ENCODE measurements around the gene SLC9B2.

The SLC9B2 gene

GRCh38 chr4:103099691-103100392 is 23.3 kb upstream of the SLC9B2 start, which contains the start of gene BDH2 (continued):
- TF ChIP-seq ZNF391 (tag by site-specific recombination; IDR thresholded peaks at IDR 0.05; ENCODE audit: borderline replicate concordance, low read depth) (no peak), GLIS2 (tag by site-specific recombination; IDR thresholded peaks at IDR 0.05) (no peak), ZFP69B (tag by site-specific recombination; IDR thresholded peaks at IDR 0.05) (no peak), OSR2 (tag by site-specific recombination; IDR thresholded peaks at IDR 0.05) (no peak), CTCF (tag by site-specific recombination; IDR thresholded peaks at IDR 0.05) (peak; percentile 53; the same call in 1 of the 2 replicates), ZNF571 (tag by site-specific recombination; IDR thresholded peaks at IDR 0.05) (no peak), ZBTB17 (tag by site-specific recombination; IDR thresholded peaks at IDR 0.05) (peak; percentile 85), ZNF654 (tag by site-specific recombination; IDR thresholded peaks at IDR 0.05; ENCODE audit: low read depth) (peak; percentile 91), ZNF362 (tag by site-specific recombination; IDR thresholded peaks at IDR 0.05) (no peak), ZNF184 (tag by site-specific recombination; IDR thresholded peaks at IDR 0.05) (no peak), SP3 (tag by site-specific recombination; IDR thresholded peaks at IDR 0.05) (no peak), PBX3 (CRISPR knock-in tag; IDR thresholded peaks at IDR 0.05) (no peak), ZNF624 (tag by site-specific recombination; IDR thresholded peaks at IDR 0.05) (no peak), ZNF664 (tag by site-specific recombination; IDR thresholded peaks at IDR 0.05) (no peak), HOXA7 (CRISPR knock-in tag; IDR thresholded peaks at IDR 0.05; ENCODE audit: borderline replicate concordance) (no peak)
- TF ChIP-seq, protein P1, sequence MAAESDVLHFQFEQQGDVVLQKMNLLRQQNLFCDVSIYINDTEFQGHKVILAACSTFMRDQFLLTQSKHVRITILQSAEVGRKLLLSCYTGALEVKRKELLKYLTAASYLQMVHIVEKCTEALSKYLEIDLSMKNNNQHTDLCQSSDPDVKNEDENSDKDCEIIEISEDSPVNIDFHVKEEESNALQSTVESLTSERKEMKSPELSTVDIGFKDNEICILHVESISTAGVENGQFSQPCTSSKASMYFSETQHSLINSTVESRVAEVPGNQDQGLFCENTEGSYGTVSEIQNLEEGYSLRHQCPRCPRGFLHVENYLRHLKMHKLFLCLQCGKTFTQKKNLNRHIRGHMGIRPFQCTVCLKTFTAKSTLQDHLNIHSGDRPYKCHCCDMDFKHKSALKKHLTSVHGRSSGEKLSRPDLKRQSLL (tag by site-specific recombination; IDR thresholded peaks at IDR 0.05) = peak; percentile 81
- TF ChIP-seq, protein P2, sequence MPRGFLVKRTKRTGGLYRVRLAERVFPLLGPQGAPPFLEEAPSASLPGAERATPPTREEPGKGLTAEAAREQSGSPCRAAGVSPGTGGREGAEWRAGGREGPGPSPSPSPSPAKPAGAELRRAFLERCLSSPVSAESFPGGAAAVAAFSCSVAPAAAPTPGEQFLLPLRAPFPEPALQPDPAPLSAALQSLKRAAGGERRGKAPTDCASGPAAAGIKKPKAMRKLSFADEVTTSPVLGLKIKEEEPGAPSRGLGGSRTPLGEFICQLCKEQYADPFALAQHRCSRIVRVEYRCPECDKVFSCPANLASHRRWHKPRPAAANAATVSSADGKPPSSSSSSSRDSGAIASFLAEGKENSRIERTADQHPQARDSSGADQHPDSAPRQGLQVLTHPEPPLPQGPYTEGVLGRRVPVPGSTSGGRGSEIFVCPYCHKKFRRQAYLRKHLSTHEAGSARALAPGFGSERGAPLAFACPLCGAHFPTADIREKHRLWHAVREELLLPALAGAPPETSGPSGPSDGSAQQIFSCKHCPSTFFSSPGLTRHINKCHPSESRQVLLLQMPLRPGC (tag by site-specific recombination; IDR thresholded peaks at IDR 0.05) = no peak

- Histone ChIP-seq H3K36me3 (ENCODE audit: control insufficient read depth in 2 of 2, insufficient read depth in 1 of 2, low read length in 2 of 2) (peaks cover 0 to 2% of the 10 kb centered on the region in 2 experiments; a peak in 1 of 3 replicates), H3K4me3 (ENCODE audit: low read depth, low read length) (peak overlapping the region; percentile 35), H3K4me1 (ENCODE audit: control insufficient read depth, insufficient read depth, low read length) (no peaks in the 10 kb centered on the region), H3K27ac (ENCODE audit: extremely low read depth, low read depth, low read length) (no peak overlapping the region), H3K9me3 (ENCODE audit: control insufficient read depth, insufficient read depth, low read depth, low read length) (no peaks in the 10 kb centered on the region)
- POLR2A ChIA-PET = no interaction called here
- CTCF ChIA-PET = interaction anchor here (0.6 to 4.4 kb wide), 12 partner anchors 7 to 687 kb away, joined by 3 to 13 read pairs (median 3); no protein-coding TSS in a partner anchor
- TF ChIP-seq, protein P3, sequence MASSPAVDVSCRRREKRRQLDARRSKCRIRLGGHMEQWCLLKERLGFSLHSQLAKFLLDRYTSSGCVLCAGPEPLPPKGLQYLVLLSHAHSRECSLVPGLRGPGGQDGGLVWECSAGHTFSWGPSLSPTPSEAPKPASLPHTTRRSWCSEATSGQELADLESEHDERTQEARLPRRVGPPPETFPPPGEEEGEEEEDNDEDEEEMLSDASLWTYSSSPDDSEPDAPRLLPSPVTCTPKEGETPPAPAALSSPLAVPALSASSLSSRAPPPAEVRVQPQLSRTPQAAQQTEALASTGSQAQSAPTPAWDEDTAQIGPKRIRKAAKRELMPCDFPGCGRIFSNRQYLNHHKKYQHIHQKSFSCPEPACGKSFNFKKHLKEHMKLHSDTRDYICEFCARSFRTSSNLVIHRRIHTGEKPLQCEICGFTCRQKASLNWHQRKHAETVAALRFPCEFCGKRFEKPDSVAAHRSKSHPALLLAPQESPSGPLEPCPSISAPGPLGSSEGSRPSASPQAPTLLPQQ (tag by site-specific recombination; IDR thresholded peaks at IDR 0.05) = no peak
- TF ChIP-seq HIC1 (tag by site-specific recombination; IDR thresholded peaks at IDR 0.05) (no peak), ZNF658 (tag by site-specific recombination; IDR thresholded peaks at IDR 0.05) (no peak), GFI1B (tag by site-specific recombination; IDR thresholded peaks at IDR 0.05) (no peak), BCL11B (tag by site-specific recombination; IDR thresholded peaks at IDR 0.05; ENCODE audit: low read depth) (no peak), ZNF302 (tag by site-specific recombination; IDR thresholded peaks at IDR 0.05; ENCODE audit: low read depth) (no peak), ZNF157 (tag by site-specific recombination; IDR thresholded peaks at IDR 0.05) (no peak)
- TF ChIP-seq, protein P4, sequence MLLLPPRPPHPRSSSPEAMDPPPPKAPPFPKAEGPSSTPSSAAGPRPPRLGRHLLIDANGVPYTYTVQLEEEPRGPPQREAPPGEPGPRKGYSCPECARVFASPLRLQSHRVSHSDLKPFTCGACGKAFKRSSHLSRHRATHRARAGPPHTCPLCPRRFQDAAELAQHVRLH (tag by site-specific recombination; IDR thresholded peaks at IDR 0.05) = no peak
Observed at GRCh38 chr4:103098756-103099440, 22.3 kb upstream of the SLC9B2 start.

Measured in HEK293 (cell line).